GM18498 (cell line): Measurements from ENCODE around the gene KLHDC4.
"Not testable (repeated sequence)": the region's sequence is repeated elsewhere in the genome, so short reads cannot be mapped to it uniquely, and the experiment has no call there.

Experiments
- ATAC-seq: cut with Tn5 transposase; IDR thresholded peaks from one replicate; pipeline ENCODE4 v1.9.1; 2021; ENCODE audit warnings: mild to moderate bottlenecking, moderate library complexity; ENCODE audit not compliant: unreplicated experiment

KLHDC4 gene

GRCh38 chr16:87765776-87766484 is at the start of gene KLHDC4:
Gene KLHDC4 (minus strand): TSS chr16:87765986. CDS start chr16:87765890, 96 bp downstream.
- ATAC-seq = peak; percentile 87

GRCh38 chr16:87815567-87815966 is 49.8 kb upstream of the KLHDC4 start:
- no peak for ATAC-seq

GRCh38 chr16:87812200-87812656 is 46.4 kb upstream of the KLHDC4 start:
- ATAC-seq = no peak

- not testable (repeated sequence) for ATAC-seq
Measured at GRCh38 chr16:87811454-87811853, 45.7 kb upstream of the KLHDC4 start.

GRCh38 chr16:87809150-87809902 is 43.5 kb upstream of the KLHDC4 start:
- ATAC-seq = peak; percentile 56

- ATAC-seq = no peak
Measured at GRCh38 chr16:87808108-87808507, 42.3 kb upstream of the KLHDC4 start.

- no peak for ATAC-seq
Measured at GRCh38 chr16:87806641-87807546, 41.1 kb upstream of the KLHDC4 start.

GRCh38 chr16:87806261-87806640 is 40.5 kb upstream of the KLHDC4 start:
- no peak for ATAC-seq

GRCh38 chr16:87803385-87803784 is 37.6 kb upstream of the KLHDC4 start:
- ATAC-seq = no peak

- ATAC-seq = no peak
Measured at GRCh38 chr16:87802670-87803069, 36.9 kb upstream of the KLHDC4 start.

GRCh38 chr16:87801679-87802259 is 36.0 kb upstream of the KLHDC4 start:
- ATAC-seq = no peak

GRCh38 chr16:87800497-87800896 is 34.7 kb upstream of the KLHDC4 start:
- no peak for ATAC-seq

GRCh38 chr16:87795336-87795735 is 29.6 kb upstream of the KLHDC4 start:
- no peak for ATAC-seq

- ATAC-seq = no peak
Measured at GRCh38 chr16:87794485-87795078, 28.8 kb upstream of the KLHDC4 start.

GRCh38 chr16:87792205-87792565 is 26.4 kb upstream of the KLHDC4 start:
- ATAC-seq = no peak

GRCh38 chr16:87791295-87792204 is 25.8 kb upstream of the KLHDC4 start:
- no peak for ATAC-seq

GRCh38 chr16:87790292-87791100 is 24.7 kb upstream of the KLHDC4 start:
- no peak for ATAC-seq

- no peak for ATAC-seq
Measured at GRCh38 chr16:87789437-87790291, 23.9 kb upstream of the KLHDC4 start.
